Epithelial cell of proximal tubule (primary cell): ENCODE data around the gene IFNLR1. TPM values are rescaled to one million over a fixed set of nuclear protein-coding genes. Genes with fewer than 3 reads are reported as not detected.

Experiments
- DNase-seq: peaks from one replicate; pipeline ENCODE4 v3.0.0-alpha.2; 2011; ENCODE audit warnings: low read depth
- H3K4me3 ChIP-seq: 2 replicates; pipeline ENCODE4 v1.5.1; 2011; ENCODE audit warnings: low read depth, mild to moderate bottlenecking, low read length
- CTCF ChIP-seq: conservative IDR thresholded peaks from 2 replicates; pipeline ENCODE4 v1.5.1; 2012; ENCODE audit warnings: low read depth, mild to moderate bottlenecking, low read length
- total RNA-seq: library from RNA; depleted of rRNA; stranded (reverse); fragments of >200 nt; gene quantifications from 2 replicates; pipeline ENCODE4 v1.2.3, GENCODE V29; 2015

Gene IFNLR1
- total RNA-seq, result 3.6 and 4.2 TPM in 2 replicates

- H3K4me3 ChIP-seq, result peak within 1 kb of the TSS; percentile 67
- TF ChIP-seq CTCF, result no peak
- no peak for DNase-seq
Observed at GRCh38 chr1:24186993-24187790, at the start of gene IFNLR1. TSS of gene IFNLR1 (minus strand) at chr1:24187289. CDS start at chr1:24187248, 41 bp downstream.

GRCh38 chr1:24235921-24236788, 49.1 kb upstream of the IFNLR1 start:
- H3K4me3 ChIP-seq, result no peak overlapping the region
- DNase-seq, result no peak
- no peak for TF ChIP-seq CTCF

- TF ChIP-seq CTCF, result no peak
- H3K4me3 ChIP-seq, result no peak overlapping the region
- DNase-seq, result no peak
Observed at GRCh38 chr1:24233684-24234600, 46.9 kb upstream of the IFNLR1 start.

- DNase-seq, result no peak
Observed at GRCh38 chr1:24231701-24232100, 44.6 kb upstream of the IFNLR1 start.

GRCh38 chr1:24228311-24228710, 41.2 kb upstream of the IFNLR1 start:
- no peak for DNase-seq
- H3K4me3 ChIP-seq, result no peak overlapping the region
- TF ChIP-seq CTCF, result no peak

More at GRCh38 chr1:24231701-24232100, 44.6 kb upstream of the IFNLR1 start:
- H3K4me3 ChIP-seq, result no peak overlapping the region
- no peak for TF ChIP-seq CTCF

- H3K4me3 ChIP-seq, result no peak overlapping the region
- TF ChIP-seq CTCF, result no peak
- DNase-seq, result no peak
Observed at GRCh38 chr1:24226749-24227148, 39.7 kb upstream of the IFNLR1 start.
